ENCODE measurements around the gene NPC1.

Gene NPC1

GRCh38 chr18:23609390-23610023 is 23.2 kb upstream of the NPC1 start:
- in situ Hi-C loops (cut with MboI; ENCODE audit: low sequenced_read_pairs) = no loop called here

- in situ Hi-C loops (cut with MboI; ENCODE audit: low sequenced_read_pairs) = no loop called here
Observed at GRCh38 chr18:23608211-23608610, 21.9 kb upstream of the NPC1 start.

GRCh38 chr18:23605941-23606340 is 19.6 kb upstream of the NPC1 start:
- in situ Hi-C loops (cut with MboI; ENCODE audit: low sequenced_read_pairs) = no loop called here

GRCh38 chr18:23599809-23600208 is 13.5 kb upstream of the NPC1 start:
- in situ Hi-C loops (cut with MboI; ENCODE audit: low sequenced_read_pairs) = no loop called here

- in situ Hi-C loops (cut with MboI; ENCODE audit: low sequenced_read_pairs) = no loop called here
Observed at GRCh38 chr18:23596183-23596582, 9.9 kb upstream of the NPC1 start.

- in situ Hi-C loops (cut with MboI; ENCODE audit: low sequenced_read_pairs) = no loop called here
Observed at GRCh38 chr18:23595591-23595990, 9.3 kb upstream of the NPC1 start.

GRCh38 chr18:23593720-23594119 is 7.4 kb upstream of the NPC1 start:
- in situ Hi-C loops (cut with MboI; ENCODE audit: low sequenced_read_pairs) = no loop called here

GRCh38 chr18:23592911-23593310 is 6.6 kb upstream of the NPC1 start:
- in situ Hi-C loops (cut with MboI; ENCODE audit: low sequenced_read_pairs) = no loop called here

- in situ Hi-C loops (cut with MboI; ENCODE audit: low sequenced_read_pairs) = no loop called here
Observed at GRCh38 chr18:23591011-23591410, 4.7 kb upstream of the NPC1 start.

- in situ Hi-C loops (cut with MboI; ENCODE audit: low sequenced_read_pairs) = no loop called here
Observed at GRCh38 chr18:23588836-23589560, 2.7 kb upstream of the NPC1 start.

GRCh38 chr18:23587220-23587642 is 925 bp upstream of the NPC1 start:
- in situ Hi-C loops (cut with MboI; ENCODE audit: low sequenced_read_pairs) = no loop called here

GRCh38 chr18:23585897-23586248 is 433 bp downstream of the NPC1 start:
- in situ Hi-C loops (cut with MboI; ENCODE audit: low sequenced_read_pairs) = no loop called here

GRCh38 chr18:23585007-23585871 is 1.1 kb downstream of the NPC1 start:
- in situ Hi-C loops (cut with MboI; ENCODE audit: low sequenced_read_pairs) = no loop called here

- in situ Hi-C loops (cut with MboI; ENCODE audit: low sequenced_read_pairs) = no loop called here
Observed at GRCh38 chr18:23584019-23584983, 2.0 kb downstream of the NPC1 start.

- in situ Hi-C loops (cut with MboI; ENCODE audit: low sequenced_read_pairs) = no loop called here
Observed at GRCh38 chr18:23583071-23583865, 3.0 kb downstream of the NPC1 start.

GRCh38 chr18:23580677-23581367 is 5.5 kb downstream of the NPC1 start:
- in situ Hi-C loops (cut with MboI; ENCODE audit: low sequenced_read_pairs) = no loop called here

- in situ Hi-C loops (cut with MboI; ENCODE audit: low sequenced_read_pairs) = no loop called here
Observed at GRCh38 chr18:23578891-23579653, 7.2 kb downstream of the NPC1 start.

GRCh38 chr18:23578067-23578701 is 8.1 kb downstream of the NPC1 start:
- in situ Hi-C loops (cut with MboI; ENCODE audit: low sequenced_read_pairs) = no loop called here
